ENCODE measurements around the gene PIGT. TPM values are rescaled to one million over a fixed set of nuclear protein-coding genes. Genes with fewer than 3 reads are reported as not detected.
A peak's percentile ranks its signal among the peaks of the same experiment; 100 is the strongest.

The PIGT gene
- total and polyA plus RNA-seq, 2 of the 4 experiments (the other 2 are of a cell fraction) = 31.2 to 145 TPM

DNA sequence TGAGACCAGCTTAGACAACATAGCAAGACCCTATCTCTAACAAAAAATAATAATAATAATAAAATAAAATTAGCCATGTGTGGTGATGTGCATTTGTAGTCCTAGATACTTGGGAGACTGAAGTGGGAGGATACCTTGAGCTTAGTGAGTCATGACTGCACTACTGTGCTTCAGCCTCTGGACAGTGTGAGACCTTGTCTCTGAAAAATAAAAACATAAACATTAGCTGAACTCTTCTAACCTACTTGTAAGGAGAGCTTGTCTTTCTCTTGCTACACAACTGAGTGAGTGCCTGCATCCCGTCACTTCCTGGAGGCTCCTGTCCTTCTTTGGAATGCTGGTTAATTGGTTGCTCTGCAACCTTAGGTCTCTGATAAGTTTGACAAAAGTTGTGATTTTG lies 13.0 kb upstream of the PIGT start:
- H4K20me1 ChIP-seq (ENCODE audit: insufficient read depth, low read length) = no peaks in the 10 kb centered on the region
- WGBS, 2 experiments (ENCODE audit: extremely low coverage in 2 of 2, insufficient read length in 1 of 2) = no CpG with 5 or more reads among the region's 1 CpG
- no peak overlapping the region for H2BK20ac ChIP-seq (ENCODE audit: low read depth, low read length)
- BruUV-seq (replicated peaks) = no TSS peak
- CTCF ChIA-PET = interaction anchor here (1.0 to 2.3 kb wide), 2 partner anchors 34 to 82 kb away, joined by 3 to 5 read pairs; no protein-coding TSS in a partner anchor
- peaks cover 6% of the 10 kb centered on the region; the same call in 1 of the 2 replicates for H3K9me3 ChIP-seq (ENCODE audit: control insufficient read depth, insufficient read depth, low read length)
- H2BK15ac ChIP-seq (ENCODE audit: low read depth, low read length) = no peak overlapping the region
- in situ Hi-C loops (cut with MboI; ENCODE audit: low sequenced_read_pairs) = no loop called here
- ATAC-seq (ENCODE audit: low read depth) (peak; percentile 53), DNase-seq (peak; percentile 68)
- peaks cover 4% of the 10 kb centered on the region; the same call in 1 of the 2 replicates for H3K4me1 ChIP-seq (ENCODE audit: control insufficient read depth, insufficient read depth, low read length)
- H2AK5ac ChIP-seq (ENCODE audit: low read depth, low read length) = no peak overlapping the region
- H3K56ac ChIP-seq (ENCODE audit: extremely low read depth, insufficient read depth, low read length) = no peak overlapping the region
- no peak overlapping the region for H2AFZ ChIP-seq (replicated peaks; ENCODE audit: low read length, poor library complexity)
- H3K14ac ChIP-seq (replicated peaks; ENCODE audit: low read depth, low read length) = no peak overlapping the region
- H3K4me3 ChIP-seq (ENCODE audit: insufficient read depth, low read depth, low read length) = no peak overlapping the region
- POLR2A ChIA-PET (ENCODE audit: unreplicated experiment) = no interaction called here
- peaks cover 0 to 9% of the 10 kb centered on the region in 2 experiments; a peak in 2 of 4 replicates for H3K79me1 ChIP-seq (ENCODE audit: low read depth in 1 of 2, low read length in 2 of 2)
- H2BK5ac ChIP-seq (ENCODE audit: low read depth, low read length, poor library complexity, severe bottlenecking) = no peak overlapping the region
- no peak overlapping the region for H3K4ac ChIP-seq (ENCODE audit: low read depth, low read length)
- no peaks in the 10 kb centered on the region for H3K9me1 ChIP-seq (ENCODE audit: insufficient read depth, low read length)
- no peak overlapping the region for H3K27ac ChIP-seq (ENCODE audit: insufficient read depth, low read length)
- dilution Hi-C loops (cut with HindIII; ENCODE audit: low sequenced_read_pairs, unreplicated experiment) = no loop called here
- no peaks in the 10 kb centered on the region for H3K27me3 ChIP-seq (ENCODE audit: control insufficient read depth, insufficient read depth, low read length)
- H3K18ac ChIP-seq (ENCODE audit: low read depth, low read length) = no peak overlapping the region
- H3K36me3 ChIP-seq (ENCODE audit: control insufficient read depth, insufficient read depth, low read length) = no peaks in the 10 kb centered on the region
- H3K23ac ChIP-seq (ENCODE audit: low read depth, low read length) = no peak overlapping the region
- H3K9ac ChIP-seq (ENCODE audit: low read depth, low read length) = no peak overlapping the region
- no peak overlapping the region for H4K91ac ChIP-seq (ENCODE audit: insufficient read depth, low read depth, low read length)
- TF ChIP-seq MXI1 (IDR thresholded peaks at IDR 0.05; ENCODE audit: borderline replicate concordance, low read depth, low read length) (no peak), SMC3 (IDR thresholded peaks at IDR 0.05; ENCODE audit: low read depth, low read length) (no peak), POLR2A (IDR thresholded peaks at IDR 0.05; ENCODE audit: low read depth, low read length) (no peak)
- TF ChIP-seq, protein P1, sequence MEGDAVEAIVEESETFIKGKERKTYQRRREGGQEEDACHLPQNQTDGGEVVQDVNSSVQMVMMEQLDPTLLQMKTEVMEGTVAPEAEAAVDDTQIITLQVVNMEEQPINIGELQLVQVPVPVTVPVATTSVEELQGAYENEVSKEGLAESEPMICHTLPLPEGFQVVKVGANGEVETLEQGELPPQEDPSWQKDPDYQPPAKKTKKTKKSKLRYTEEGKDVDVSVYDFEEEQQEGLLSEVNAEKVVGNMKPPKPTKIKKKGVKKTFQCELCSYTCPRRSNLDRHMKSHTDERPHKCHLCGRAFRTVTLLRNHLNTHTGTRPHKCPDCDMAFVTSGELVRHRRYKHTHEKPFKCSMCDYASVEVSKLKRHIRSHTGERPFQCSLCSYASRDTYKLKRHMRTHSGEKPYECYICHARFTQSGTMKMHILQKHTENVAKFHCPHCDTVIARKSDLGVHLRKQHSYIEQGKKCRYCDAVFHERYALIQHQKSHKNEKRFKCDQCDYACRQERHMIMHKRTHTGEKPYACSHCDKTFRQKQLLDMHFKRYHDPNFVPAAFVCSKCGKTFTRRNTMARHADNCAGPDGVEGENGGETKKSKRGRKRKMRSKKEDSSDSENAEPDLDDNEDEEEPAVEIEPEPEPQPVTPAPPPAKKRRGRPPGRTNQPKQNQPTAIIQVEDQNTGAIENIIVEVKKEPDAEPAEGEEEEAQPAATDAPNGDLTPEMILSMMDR (conservative IDR thresholded peaks at IDR 0.05; ENCODE audit: low read depth, low read length) = no peak; the same call in 1 of the 2 replicates
- intact Hi-C loops (cut with micrococcal nuclease) = no loop called here
- no peak overlapping the region for H2AK9ac ChIP-seq (replicated peaks; ENCODE audit: low read depth, low read length, poor library complexity)
- H4K5ac ChIP-seq (ENCODE audit: low read depth, low read length) = no peak overlapping the region
- H4K8ac ChIP-seq (ENCODE audit: low read depth in 2 of 2, low read length in 2 of 2) = no peak overlapping the region
- no peak overlapping the region for H3K4me2 ChIP-seq (ENCODE audit: low read depth, low read length)
- no peak overlapping the region for H2BK120ac ChIP-seq (ENCODE audit: low read depth, low read length)

Measured in IMR-90 (cell line).